Nephron progenitor cell (in vitro differentiated cells): ENCODE data around the gene PARP12.

Source experiments
- DNase-seq: peaks from one replicate; pipeline ENCODE4 v3.0.0; 2021
- H3K27ac Mint-ChIP-seq: 2 replicates; pipeline ENCODE4 v1.8.0; 2021; ENCODE audit warnings: mild to moderate bottlenecking, moderate library complexity, mixed read lengths
- H3K27me3 Mint-ChIP-seq: 2 replicates; pipeline ENCODE4 v1.8.0; 2021; ENCODE audit warnings: mild to moderate bottlenecking, low read depth, mixed read lengths; ENCODE audit not compliant: poor library complexity
- H3K36me3 Mint-ChIP-seq: 2 replicates; pipeline ENCODE4 v1.8.0; 2021; ENCODE audit warnings: low read depth, mixed read lengths
- H3K4me1 Mint-ChIP-seq: 2 replicates; pipeline ENCODE4 v1.8.0; 2021; ENCODE audit warnings: mixed read lengths
- H3K4me3 Mint-ChIP-seq: 2 replicates; pipeline ENCODE4 v1.8.0; 2021; ENCODE audit warnings: mild to moderate bottlenecking, moderate library complexity, mixed read lengths
- H3K9me3 Mint-ChIP-seq: 2 replicates; pipeline ENCODE4 v1.8.0; 2021; ENCODE audit warnings: mild to moderate bottlenecking, moderate library complexity, mixed read lengths
- TF ChIP-seq, protein P1 (sequence below): fragments of 200-600 bp; sonication (generic); IDR thresholded peaks from 2 replicates; pipeline ENCODE4 v1.5.0; 2021; ENCODE audit warnings: antibody characterized with exemption

The PARP12 gene

DNA sequence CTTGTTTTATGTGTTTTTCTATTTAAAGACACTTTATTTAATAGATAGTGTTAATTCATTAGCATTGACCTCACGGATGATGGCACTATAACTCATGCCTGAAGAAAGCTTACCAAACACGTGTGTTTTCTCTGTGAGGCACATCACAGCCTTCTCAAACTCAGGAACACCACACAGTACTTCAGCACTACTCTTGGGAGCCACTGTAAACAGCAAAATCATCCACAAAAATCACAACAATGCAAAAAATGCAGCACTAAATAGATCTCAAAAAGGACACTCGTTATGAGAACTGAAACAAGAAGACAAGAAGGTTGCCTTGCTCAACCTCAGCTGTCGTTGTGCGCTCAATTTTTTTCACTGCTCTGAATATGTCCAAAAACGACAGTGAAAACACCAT is 12.0 kb upstream of the PARP12 start:
- TF ChIP-seq, protein P1, sequence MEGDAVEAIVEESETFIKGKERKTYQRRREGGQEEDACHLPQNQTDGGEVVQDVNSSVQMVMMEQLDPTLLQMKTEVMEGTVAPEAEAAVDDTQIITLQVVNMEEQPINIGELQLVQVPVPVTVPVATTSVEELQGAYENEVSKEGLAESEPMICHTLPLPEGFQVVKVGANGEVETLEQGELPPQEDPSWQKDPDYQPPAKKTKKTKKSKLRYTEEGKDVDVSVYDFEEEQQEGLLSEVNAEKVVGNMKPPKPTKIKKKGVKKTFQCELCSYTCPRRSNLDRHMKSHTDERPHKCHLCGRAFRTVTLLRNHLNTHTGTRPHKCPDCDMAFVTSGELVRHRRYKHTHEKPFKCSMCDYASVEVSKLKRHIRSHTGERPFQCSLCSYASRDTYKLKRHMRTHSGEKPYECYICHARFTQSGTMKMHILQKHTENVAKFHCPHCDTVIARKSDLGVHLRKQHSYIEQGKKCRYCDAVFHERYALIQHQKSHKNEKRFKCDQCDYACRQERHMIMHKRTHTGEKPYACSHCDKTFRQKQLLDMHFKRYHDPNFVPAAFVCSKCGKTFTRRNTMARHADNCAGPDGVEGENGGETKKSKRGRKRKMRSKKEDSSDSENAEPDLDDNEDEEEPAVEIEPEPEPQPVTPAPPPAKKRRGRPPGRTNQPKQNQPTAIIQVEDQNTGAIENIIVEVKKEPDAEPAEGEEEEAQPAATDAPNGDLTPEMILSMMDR = no peak
- Mint-ChIP-seq H3K27ac (no peak overlapping the region), H3K27me3 (peaks cover 6% of the 10 kb centered on the region), H3K4me1 (peaks cover 13% of the 10 kb centered on the region), H3K4me3 (no peak overlapping the region), H3K9me3 (peaks cover 10% of the 10 kb centered on the region), H3K36me3 (no peaks in the 10 kb centered on the region)
- DNase-seq = no peak

DNA sequence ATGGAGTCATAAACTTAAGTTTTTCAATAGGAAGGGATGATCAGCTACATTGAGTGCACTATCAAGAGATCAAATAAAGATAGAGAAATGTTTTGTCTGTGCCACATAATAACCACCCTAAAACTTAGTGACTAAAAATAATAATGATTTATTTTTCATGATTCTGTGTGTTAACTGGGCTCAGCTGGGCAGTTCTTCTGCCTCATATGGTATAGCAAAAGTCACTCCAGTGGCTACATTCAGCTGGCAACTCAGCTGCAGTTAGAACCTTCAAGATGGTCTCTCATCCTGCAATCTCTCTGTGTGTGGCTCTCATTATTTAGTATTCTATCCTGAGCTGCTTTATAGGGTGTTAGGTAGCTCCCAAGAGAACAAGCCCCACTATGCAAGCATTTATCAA is 7.8 kb upstream of the PARP12 start:
- Mint-ChIP-seq H3K4me1 (no peaks in the 10 kb centered on the region), H3K27me3 (peaks cover 16% of the 10 kb centered on the region), H3K27ac (no peak overlapping the region), H3K36me3 (peaks cover 10% of the 10 kb centered on the region), H3K4me3 (no peak overlapping the region), H3K9me3 (peaks cover 51% of the 10 kb centered on the region)
- TF ChIP-seq, protein P1 = no peak
- DNase-seq = no peak

DNA sequence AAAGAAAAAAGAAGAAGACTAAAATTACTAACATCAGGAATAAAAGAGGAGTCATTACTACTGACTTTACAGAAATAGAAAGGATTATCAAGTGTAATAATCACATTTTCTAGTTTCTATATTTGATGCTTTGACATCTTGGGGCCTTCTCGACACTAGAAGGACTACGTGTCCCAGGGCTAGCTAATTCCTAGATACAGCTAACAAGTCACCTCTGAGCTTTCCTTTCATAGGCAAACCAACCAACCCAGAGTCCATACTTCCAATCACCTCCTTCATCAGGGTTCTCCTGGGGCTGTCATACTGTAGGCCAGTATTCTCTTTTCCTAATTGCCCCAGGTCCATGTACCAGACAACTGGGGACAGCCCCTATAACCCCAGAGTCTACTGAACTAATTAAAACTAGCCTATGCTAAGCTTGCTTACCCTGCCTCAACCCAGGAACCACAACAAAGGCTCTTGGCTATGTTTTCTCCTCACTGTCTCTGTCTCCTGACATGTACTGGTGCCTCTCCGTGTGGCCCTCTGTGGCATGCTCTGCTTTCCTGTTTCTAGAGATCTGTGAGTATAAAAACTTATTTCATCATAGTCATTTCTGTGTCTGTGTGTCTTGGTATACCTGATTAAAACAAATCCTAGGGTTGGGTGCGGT is 6.7 kb upstream of the PARP12 start:
- no peaks in the 10 kb centered on the region for H3K4me1 Mint-ChIP-seq
- no peak overlapping the region for H3K27ac Mint-ChIP-seq
- TF ChIP-seq, protein P1 = no peak
- DNase-seq = no peak
- H3K4me3 Mint-ChIP-seq = no peak overlapping the region
- peaks cover 47% of the 10 kb centered on the region for H3K9me3 Mint-ChIP-seq
- H3K27me3 Mint-ChIP-seq = peaks cover 19% of the 10 kb centered on the region
- H3K36me3 Mint-ChIP-seq = peaks cover 10% of the 10 kb centered on the region

DNA sequence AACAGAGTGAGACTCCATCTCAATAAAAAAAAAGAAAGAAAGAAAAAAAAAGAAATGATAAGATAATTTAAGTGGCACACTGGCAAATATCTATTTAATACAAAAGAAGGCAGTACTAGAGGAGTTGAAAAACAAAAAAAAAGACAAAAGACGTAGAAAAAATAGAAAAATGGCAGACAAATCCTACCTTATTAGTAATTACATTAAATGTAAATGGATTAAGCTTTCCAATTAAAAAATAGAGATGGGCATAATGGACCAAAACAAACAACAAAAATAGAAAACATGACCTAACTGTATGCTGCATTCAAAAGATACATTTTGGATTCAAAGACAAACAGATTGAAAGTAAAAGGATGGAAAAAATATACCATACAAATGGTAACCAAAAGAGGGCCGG is 5.3 kb upstream of the PARP12 start:
- Mint-ChIP-seq H3K4me3 (no peak overlapping the region), H3K9me3 (peaks cover 54% of the 10 kb centered on the region), H3K4me1 (no peaks in the 10 kb centered on the region), H3K36me3 (peaks cover 17% of the 10 kb centered on the region), H3K27me3 (peaks cover 33% of the 10 kb centered on the region), H3K27ac (no peak overlapping the region)
- no peak for DNase-seq
- TF ChIP-seq, protein P1 = no peak

DNA sequence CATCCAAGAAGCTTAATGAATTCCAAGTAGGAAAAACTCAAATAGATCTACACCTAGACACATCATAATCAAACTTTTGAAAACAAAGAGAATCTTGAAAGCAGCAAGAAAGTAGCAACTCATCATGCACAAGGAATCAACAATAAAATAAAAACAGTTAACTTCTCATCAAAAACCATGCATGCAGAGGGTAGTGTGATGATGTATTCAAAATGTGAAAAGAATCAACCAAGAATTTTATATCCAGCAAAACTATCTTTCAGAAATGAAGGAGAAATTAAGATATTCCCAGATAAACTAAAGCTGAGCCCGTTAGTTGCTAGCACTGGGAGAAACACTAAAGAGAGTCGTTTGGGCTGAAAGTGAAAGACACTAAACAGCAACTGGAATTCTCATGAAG is 4.3 kb upstream of the PARP12 start:
- DNase-seq = no peak
- no peak overlapping the region for H3K27ac Mint-ChIP-seq
- no peaks in the 10 kb centered on the region for H3K4me1 Mint-ChIP-seq
- H3K4me3 Mint-ChIP-seq = no peak overlapping the region
- H3K27me3 Mint-ChIP-seq = peaks cover 39% of the 10 kb centered on the region
- H3K36me3 Mint-ChIP-seq = peaks cover 17% of the 10 kb centered on the region
- peaks cover 54% of the 10 kb centered on the region for H3K9me3 Mint-ChIP-seq
- TF ChIP-seq, protein P1 = no peak

DNA sequence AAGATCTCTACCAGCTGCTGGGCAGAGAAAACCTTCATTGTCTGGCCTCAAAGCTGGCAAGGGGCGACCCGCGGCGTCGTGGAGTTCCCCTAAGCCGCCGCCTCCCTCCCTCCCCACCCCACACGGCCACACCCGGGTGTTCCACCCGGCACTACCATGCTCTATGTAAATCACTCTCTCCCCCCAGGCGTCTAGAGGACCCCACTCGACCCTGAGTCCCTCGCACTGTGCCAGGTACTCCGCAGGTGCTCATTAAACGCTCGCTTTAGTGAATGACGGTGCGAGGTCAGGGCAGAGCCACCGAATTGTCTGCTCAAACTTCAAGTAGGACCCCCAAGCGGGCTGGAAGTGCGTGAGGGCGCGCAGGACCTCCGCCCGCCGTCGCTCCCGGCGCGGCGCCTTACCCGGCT is 628 bp downstream of the PARP12 start:
- Mint-ChIP-seq H3K27ac (no peak overlapping the region), H3K27me3 (peaks cover 79% of the 10 kb centered on the region), H3K9me3 (peaks cover 32% of the 10 kb centered on the region), H3K36me3 (peaks cover 14% of the 10 kb centered on the region), H3K4me3 (peak overlapping the region; percentile 74), H3K4me1 (no peaks in the 10 kb centered on the region)
- TF ChIP-seq, protein P1 = no peak
- DNase-seq = no peak
